CD1c-positive myeloid dendritic cell (primary cell): ENCODE results near the gene RECQL5.

Source experiments
- DNase-seq: peaks from one replicate; pipeline ENCODE4 v3.0.0-alpha.2; 2016; ENCODE audit errors: extremely low spot score

The RECQL5 gene

GRCh38 chr17:75688209-75688825 is 21.4 kb upstream of the RECQL5 start:
- DNase-seq, result peak; percentile 68

- DNase-seq, result no peak
Measured at GRCh38 chr17:75685499-75685898, 18.5 kb upstream of the RECQL5 start.

- no peak for DNase-seq
Measured at GRCh38 chr17:75684924-75685323, 18.0 kb upstream of the RECQL5 start.

- DNase-seq, result no peak
Measured at GRCh38 chr17:75684249-75684648, 17.3 kb upstream of the RECQL5 start.

GRCh38 chr17:75683583-75683982 is 16.6 kb upstream of the RECQL5 start:
- DNase-seq, result no peak

GRCh38 chr17:75681289-75681688 is 14.3 kb upstream of the RECQL5 start:
- no peak for DNase-seq

- no peak for DNase-seq
Measured at GRCh38 chr17:75680431-75680830, 13.5 kb upstream of the RECQL5 start.

GRCh38 chr17:75679706-75680211 is 12.8 kb upstream of the RECQL5 start:
- no peak for DNase-seq

- DNase-seq, result no peak
Measured at GRCh38 chr17:75676461-75676860, 9.5 kb upstream of the RECQL5 start.

- DNase-seq, result no peak
Measured at GRCh38 chr17:75673487-75673886, 6.5 kb upstream of the RECQL5 start.

GRCh38 chr17:75672011-75672410 is 5.1 kb upstream of the RECQL5 start:
- no peak for DNase-seq

GRCh38 chr17:75670868-75671267 is 3.9 kb upstream of the RECQL5 start:
- DNase-seq, result no peak

GRCh38 chr17:75668489-75668888 is 1.5 kb upstream of the RECQL5 start:
- no peak for DNase-seq

GRCh38 chr17:75667825-75668224 is 871 bp upstream of the RECQL5 start:
- DNase-seq, result peak; percentile 17

GRCh38 chr17:75665981-75666380 is 973 bp downstream of the RECQL5 start:
- DNase-seq, result no peak

GRCh38 chr17:75664099-75664549 is 2.8 kb downstream of the RECQL5 start:
- DNase-seq, result no peak

- DNase-seq, result no peak
Measured at GRCh38 chr17:75662511-75662910, 4.4 kb downstream of the RECQL5 start.

GRCh38 chr17:75661531-75661930 is 5.4 kb downstream of the RECQL5 start:
- DNase-seq, result no peak

- no peak for DNase-seq
Measured at GRCh38 chr17:75658237-75658636, 8.7 kb downstream of the RECQL5 start.

- no peak for DNase-seq
Measured at GRCh38 chr17:75654176-75654575, 12.8 kb downstream of the RECQL5 start.

- no peak for DNase-seq
Measured at GRCh38 chr17:75652934-75653549, 13.9 kb downstream of the RECQL5 start.

GRCh38 chr17:75652341-75652740 is 14.6 kb downstream of the RECQL5 start:
- DNase-seq, result no peak

GRCh38 chr17:75650874-75651273 is 16.1 kb downstream of the RECQL5 start:
- no peak for DNase-seq

GRCh38 chr17:75649687-75650086 is 17.3 kb downstream of the RECQL5 start:
- no peak for DNase-seq
